Ishikawa (cell line): ENCODE results near the gene PBX1.

Source experiments
- EP300 ChIP-seq: IDR thresholded peaks from 2 replicates; pipeline ENCODE4 v1.6.1; 2012; ENCODE audit warnings: borderline replicate concordance
- YY1 ChIP-seq: IDR thresholded peaks from 2 replicates; pipeline ENCODE4 v1.6.1; 2012; ENCODE audit warnings: low read depth

GRCh38 chr1:164739189-164739588, 180.2 kb downstream of the PBX1 start:
- TF ChIP-seq YY1 (no peak), EP300 (no peak)
